Smooth muscle cell (in vitro differentiated cells): ENCODE results near the gene BMP2K. TPM values are rescaled to one million over a fixed set of nuclear protein-coding genes. Genes with fewer than 3 reads are reported as not detected.
A peak's percentile ranks its signal among the peaks of the same experiment; 100 is the strongest.

Source experiments
- DNase-seq: peaks from one replicate; lab custom pipeline; 2025; ENCODE audit not compliant: unreplicated experiment; lab: John Stamatoyannopoulos, UW
- H2AFZ ChIP-seq: fragments of 200-600 bp; sonication (generic); 2 replicates; pipeline ENCODE4 v1.6.0; 2016; ENCODE audit warnings: antibody characterized with exemption, low read depth, mild to moderate bottlenecking
- H3F3A ChIP-seq: fragments of 200-600 bp; sonication (generic); 2 replicates; pipeline ENCODE4 v1.6.0; 2017; ENCODE audit warnings: antibody characterized with exemption, low read depth
- H3K27ac ChIP-seq: fragments of 200-600 bp; sonication (generic); 2 replicates; pipeline ENCODE4 v1.5.1; 2016; ENCODE audit warnings: low read depth, mild to moderate bottlenecking
- H3K27me3 ChIP-seq: fragments of 200-600 bp; sonication (generic); 2 replicates; pipeline ENCODE4 v1.6.1; 2016; ENCODE audit warnings: low read depth, mild to moderate bottlenecking
- H3K36me3 ChIP-seq: fragments of 200-600 bp; sonication (generic); 2 replicates; pipeline ENCODE4 v1.5.1; 2016; ENCODE audit warnings: low read depth
- H3K4me1 ChIP-seq: fragments of 200-600 bp; sonication (generic); 2 replicates; pipeline ENCODE4 v1.5.1; 2016; ENCODE audit warnings: low read depth
- H3K4me2 ChIP-seq: fragments of 200-600 bp; sonication (generic); 2 replicates; pipeline ENCODE4 v1.6.0; 2016; ENCODE audit warnings: mild to moderate bottlenecking
- H3K4me3 ChIP-seq: fragments of 200-600 bp; sonication (generic); 2 replicates; pipeline ENCODE4 v1.5.1; 2016; ENCODE audit warnings: mild to moderate bottlenecking
- H3K79me2 ChIP-seq: fragments of 200-600 bp; sonication (generic); 2 replicates; pipeline ENCODE4 v1.6.0; 2016; ENCODE audit warnings: low read depth, mild to moderate bottlenecking
- H3K9ac ChIP-seq: fragments of 200-600 bp; sonication (generic); 2 replicates; pipeline ENCODE4 v1.6.0; 2016; ENCODE audit warnings: low read depth
- H3K9me3 ChIP-seq: fragments of 200-600 bp; sonication (generic); replicated peaks from 2 replicates; pipeline ENCODE4 v1.5.1; 2016; ENCODE audit warnings: low read depth
- H4K20me1 ChIP-seq: fragments of 200-600 bp; sonication (generic); 2 replicates; pipeline ENCODE4 v1.6.0; 2016; ENCODE audit warnings: low read depth
- CTCF ChIP-seq: fragments of 200-600 bp; sonication (generic); IDR thresholded peaks from 2 replicates; pipeline ENCODE4 v1.5.1; 2017; ENCODE audit warnings: borderline replicate concordance, mild to moderate bottlenecking, antibody characterized with exemption; ENCODE audit not compliant: insufficient read depth, poor library complexity, severe bottlenecking
- WGBS: methylation state at CpG from one replicate; pipeline ENCODE4 v1.1.7; 2016; ENCODE audit warnings: low lambda C conversion rate; 5-methylcytosine and 5-hydroxymethylcytosine counted together
- polyA plus RNA-seq: library from polyadenylated mRNA; unstranded; fragments of >200 nt; fragmentation: Nextera tagmentation; extraction: Ambion mirVana; gene quantifications from 2 replicates; pipeline ENCODE4 v1.2.1, GENCODE V29; 2016
- total RNA-seq: library from RNA; depleted of rRNA; stranded (reverse); fragments of >200 nt; gene quantifications from 2 replicates; pipeline ENCODE4 v1.2.3, GENCODE V29; 2014

BMP2K gene
- total and polyA plus RNA-seq, 2 experiments from 2014 or later: 3.9 to 32.0 TPM

GRCh38 chr4:78781139-78781538, 5.0 kb downstream of the BMP2K start:
- no peaks in the 10 kb centered on the region for H3K9me3 ChIP-seq
- H3K79me2 ChIP-seq: peaks cover 80% of the 10 kb centered on the region
- H4K20me1 ChIP-seq: peaks cover 27% of the 10 kb centered on the region
- TF ChIP-seq CTCF: no peak
- H3K4me2 ChIP-seq: no peak overlapping the region
- no peak overlapping the region for H2AFZ ChIP-seq
- H3F3A ChIP-seq: peaks cover 25% of the 10 kb centered on the region
- WGBS: 100% methylated on average over 1 of the region's 1 CpG
- DNase-seq: no peak
- H3K27me3 ChIP-seq: no peaks in the 10 kb centered on the region
- peaks cover 36% of the 10 kb centered on the region for H3K4me1 ChIP-seq
- H3K36me3 ChIP-seq: no peaks in the 10 kb centered on the region
- no peak overlapping the region for H3K27ac ChIP-seq
- H3K9ac ChIP-seq: no peak overlapping the region
- H3K4me3 ChIP-seq: no peak overlapping the region

GRCh38 chr4:78781924-78782323, 5.8 kb downstream of the BMP2K start:
- H3K27me3 ChIP-seq: no peaks in the 10 kb centered on the region
- no peak overlapping the region for H3K4me3 ChIP-seq
- no peak overlapping the region for H3K4me2 ChIP-seq
- no peak for TF ChIP-seq CTCF
- no peaks in the 10 kb centered on the region for H3K9me3 ChIP-seq
- no peaks in the 10 kb centered on the region for H3K36me3 ChIP-seq
- WGBS: 93% methylated on average over 3 of the region's 3 CpGs
- peaks cover 36% of the 10 kb centered on the region for H3K4me1 ChIP-seq
- H3K27ac ChIP-seq: no peak overlapping the region
- no peak overlapping the region for H3K9ac ChIP-seq
- DNase-seq: no peak
- H4K20me1 ChIP-seq: peaks cover 27% of the 10 kb centered on the region
- peaks cover 87% of the 10 kb centered on the region for H3K79me2 ChIP-seq
- H3F3A ChIP-seq: peaks cover 25% of the 10 kb centered on the region
- H2AFZ ChIP-seq: no peak overlapping the region

- peaks cover 14% of the 10 kb centered on the region for H3K4me1 ChIP-seq
- H3K27ac ChIP-seq: peak overlapping the region; percentile 89
- no peak overlapping the region for H3K4me3 ChIP-seq
- H3K79me2 ChIP-seq: peaks cover 87% of the 10 kb centered on the region
- no peak for TF ChIP-seq CTCF
- no peak overlapping the region for H2AFZ ChIP-seq
- DNase-seq: no peak
- H3K9ac ChIP-seq: peak overlapping the region; percentile 39
- H3K36me3 ChIP-seq: no peaks in the 10 kb centered on the region
- WGBS: 46% methylated on average over 4 of the region's 4 CpGs
- no peaks in the 10 kb centered on the region for H3K27me3 ChIP-seq
- H3K4me2 ChIP-seq: peak overlapping the region; percentile 73
- H3K9me3 ChIP-seq: no peaks in the 10 kb centered on the region
- H3F3A ChIP-seq: peaks cover 25% of the 10 kb centered on the region
- peaks cover 14% of the 10 kb centered on the region for H4K20me1 ChIP-seq
Observed at GRCh38 chr4:78784236-78784865, 8.2 kb downstream of the BMP2K start.
